ENCODE data around the gene OR2A5. TPM values are rescaled to one million over a fixed set of nuclear protein-coding genes. Genes with fewer than 3 reads are reported as not detected.

Gene OR2A5
- total and polyA plus RNA-seq, 7 experiments from 2014 or later: not detected

DNA sequence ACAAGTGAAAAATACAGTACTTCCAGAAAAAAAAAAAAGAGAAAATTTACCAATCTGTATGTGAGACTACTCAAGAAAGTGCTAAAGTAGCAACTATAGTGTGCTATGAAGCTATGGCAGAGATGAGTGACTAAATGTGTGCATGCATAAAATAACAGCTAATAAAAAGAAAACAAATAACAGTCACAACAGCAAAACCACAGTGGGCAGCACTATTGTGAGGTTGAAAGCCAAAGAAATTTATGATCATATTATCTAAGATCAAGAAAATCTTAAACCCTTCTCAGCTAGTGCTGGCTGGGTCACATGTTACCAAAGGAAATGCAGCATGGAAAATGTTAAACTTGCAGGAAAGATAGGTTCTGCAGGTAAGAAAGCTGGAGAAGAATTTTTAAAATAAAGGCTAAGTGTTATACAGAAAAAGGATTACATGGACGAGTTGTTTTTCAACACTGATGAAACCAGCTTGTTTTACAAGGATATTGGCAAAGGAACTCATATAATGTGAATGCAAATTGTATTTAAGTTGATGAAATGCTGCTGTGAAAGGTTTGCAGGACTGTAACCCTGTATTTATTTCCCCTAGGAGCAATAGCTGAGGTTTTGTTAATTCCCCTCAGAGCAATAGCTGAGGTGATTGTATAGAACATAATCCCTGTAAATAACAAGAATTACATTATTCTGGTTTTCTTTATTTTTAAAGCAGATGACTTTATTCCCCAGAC lies 15.6 kb upstream of the OR2A5 start:
- Histone ChIP-seq H3K27ac (ENCODE audit: low read depth, low read length) (no peak overlapping the region), H3K27me3 (ENCODE audit: control insufficient read depth in 2 of 2, insufficient read depth in 2 of 2, low read length in 2 of 2) (no peaks in the 10 kb centered on the region), H3K4me3 (ENCODE audit: low read length) (no peak overlapping the region), H3K36me3 (ENCODE audit: control insufficient read depth in 2 of 3, insufficient read depth in 3 of 3, low read length in 3 of 3) (no peaks in the 10 kb centered on the region), H3K4me1 (ENCODE audit: control insufficient read depth in 2 of 2, insufficient read depth in 2 of 2, low read length in 2 of 2) (no peaks in the 10 kb centered on the region), H3K9me3 (ENCODE audit: control insufficient read depth in 2 of 3, low read length in 3 of 3) (no peaks in the 10 kb centered on the region)
- no peaks in the 10 kb centered on the region for H3K4me1 Mint-ChIP-seq
- no peaks in the 10 kb centered on the region for H3K9me3 Mint-ChIP-seq
- ChIA-PET CTCF (no interaction called here), POLR2A (no interaction called here)
- H3K36me3 Mint-ChIP-seq: no peaks in the 10 kb centered on the region
- no peak overlapping the region for H3K4me3 Mint-ChIP-seq
- no peak overlapping the region for H3K27ac Mint-ChIP-seq
- ATAC-seq (no peak), DNase-seq (no peak)
- H3K27me3 Mint-ChIP-seq: peaks cover 11 to 34% (median 22%) of the 10 kb centered on the region in 5 donors
- intact Hi-C loops (cut with micrococcal nuclease): no loop called here

DNA sequence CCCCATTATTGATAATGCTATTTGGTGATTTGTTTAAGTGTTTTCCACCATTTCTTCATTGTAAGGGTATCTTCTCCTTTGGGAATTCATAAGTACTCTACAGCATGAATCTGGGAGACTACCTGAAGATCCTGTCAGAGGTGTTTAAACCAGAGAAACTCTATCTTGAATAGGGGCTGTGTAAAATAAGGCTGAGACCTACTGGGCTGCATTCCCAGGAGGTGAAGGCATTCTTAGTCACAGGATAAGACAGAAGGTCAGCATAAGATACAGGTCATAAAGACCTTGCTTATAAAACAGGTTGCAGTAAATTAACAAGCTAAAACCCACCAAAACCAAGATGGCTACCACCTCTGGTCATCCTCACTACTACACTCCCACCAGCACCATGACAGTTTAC lies 13.4 kb upstream of the OR2A5 start:
- no peaks in the 10 kb centered on the region for H3K9me3 ChIP-seq (ENCODE audit: control insufficient read depth in 2 of 3, low read length in 3 of 3)
- H3K36me3 ChIP-seq (ENCODE audit: control insufficient read depth in 2 of 3, insufficient read depth in 3 of 3, low read length in 3 of 3): no peaks in the 10 kb centered on the region
- Mint-ChIP-seq H3K9me3 (no peaks in the 10 kb centered on the region), H3K4me1 (no peaks in the 10 kb centered on the region), H3K27ac (no peak overlapping the region), H3K4me3 (no peak overlapping the region), H3K36me3 (no peaks in the 10 kb centered on the region), H3K27me3 (peaks cover 11 to 34% (median 22%) of the 10 kb centered on the region in 5 donors)
- H3K27ac ChIP-seq (ENCODE audit: low read depth, low read length): no peak overlapping the region
- H3K27me3 ChIP-seq (ENCODE audit: control insufficient read depth in 2 of 2, insufficient read depth in 2 of 2, low read length in 2 of 2): no peaks in the 10 kb centered on the region
- POLR2A ChIA-PET: no interaction called here
- no peak overlapping the region for H3K4me3 ChIP-seq (ENCODE audit: low read length)
- no peaks in the 10 kb centered on the region for H3K4me1 ChIP-seq (ENCODE audit: control insufficient read depth in 2 of 2, insufficient read depth in 2 of 2, low read length in 2 of 2)
- intact Hi-C loops (cut with micrococcal nuclease): loop anchor here in 1 of 2 donors (5.0 kb wide), 1 partner anchor 78 kb away; no protein-coding TSS in a partner anchor
- no peak for DNase-seq
- ATAC-seq: no peak
- CTCF ChIA-PET: no interaction called here

DNA sequence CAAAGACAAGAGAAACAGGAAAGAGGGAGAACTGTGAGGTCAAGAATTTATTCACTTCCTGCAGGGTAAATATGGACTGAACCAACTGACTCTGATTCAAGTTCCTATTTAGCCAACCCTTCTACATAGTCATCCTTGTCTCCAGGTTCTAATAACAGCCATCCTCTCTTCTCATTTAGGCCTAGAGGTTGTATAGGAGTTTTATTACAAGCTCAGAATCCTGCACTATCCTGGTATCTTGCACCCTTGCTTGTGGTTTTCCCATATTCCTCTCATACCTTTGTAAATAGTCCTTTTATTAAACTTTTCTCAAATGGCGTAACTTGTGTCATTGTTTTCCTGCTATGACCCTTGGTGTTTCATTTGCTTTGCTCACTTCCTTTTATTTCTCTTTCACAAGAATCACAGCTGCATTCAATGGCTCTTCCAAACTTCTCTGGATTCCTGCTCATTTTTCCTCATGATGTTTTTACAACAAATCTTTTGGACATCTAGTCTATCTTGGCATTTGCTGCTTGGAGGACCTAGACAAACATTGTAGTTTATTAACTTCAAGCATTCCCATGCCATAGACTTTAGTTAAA lies 12.4 kb upstream of the OR2A5 start:
- Mint-ChIP-seq H3K9me3 (no peaks in the 10 kb centered on the region), H3K36me3 (no peaks in the 10 kb centered on the region), H3K4me1 (no peaks in the 10 kb centered on the region), H3K27ac (no peak overlapping the region), H3K4me3 (no peak overlapping the region), H3K27me3 (peaks cover 9 to 32% (median 20%) of the 10 kb centered on the region in 5 donors)
- no peak for DNase-seq
- no peak for ATAC-seq
- no peaks in the 10 kb centered on the region for H3K4me1 ChIP-seq (ENCODE audit: control insufficient read depth in 2 of 2, insufficient read depth in 2 of 2, low read length in 2 of 2)
- ChIA-PET POLR2A (no interaction called here), CTCF (no interaction called here)
- H3K4me3 ChIP-seq (ENCODE audit: low read length): no peak overlapping the region
- no peaks in the 10 kb centered on the region for H3K27me3 ChIP-seq (ENCODE audit: control insufficient read depth in 2 of 2, insufficient read depth in 2 of 2, low read length in 2 of 2)
- H3K27ac ChIP-seq (ENCODE audit: low read depth, low read length): no peak overlapping the region
- intact Hi-C loops (cut with micrococcal nuclease): loop anchor here in 1 of 2 donors (5.0 kb wide), 1 partner anchor 79 kb away; no protein-coding TSS in a partner anchor
- no peaks in the 10 kb centered on the region for H3K36me3 ChIP-seq (ENCODE audit: control insufficient read depth in 2 of 3, insufficient read depth in 3 of 3, low read length in 3 of 3)
- no peaks in the 10 kb centered on the region for H3K9me3 ChIP-seq (ENCODE audit: control insufficient read depth in 2 of 3, low read length in 3 of 3)

DNA sequence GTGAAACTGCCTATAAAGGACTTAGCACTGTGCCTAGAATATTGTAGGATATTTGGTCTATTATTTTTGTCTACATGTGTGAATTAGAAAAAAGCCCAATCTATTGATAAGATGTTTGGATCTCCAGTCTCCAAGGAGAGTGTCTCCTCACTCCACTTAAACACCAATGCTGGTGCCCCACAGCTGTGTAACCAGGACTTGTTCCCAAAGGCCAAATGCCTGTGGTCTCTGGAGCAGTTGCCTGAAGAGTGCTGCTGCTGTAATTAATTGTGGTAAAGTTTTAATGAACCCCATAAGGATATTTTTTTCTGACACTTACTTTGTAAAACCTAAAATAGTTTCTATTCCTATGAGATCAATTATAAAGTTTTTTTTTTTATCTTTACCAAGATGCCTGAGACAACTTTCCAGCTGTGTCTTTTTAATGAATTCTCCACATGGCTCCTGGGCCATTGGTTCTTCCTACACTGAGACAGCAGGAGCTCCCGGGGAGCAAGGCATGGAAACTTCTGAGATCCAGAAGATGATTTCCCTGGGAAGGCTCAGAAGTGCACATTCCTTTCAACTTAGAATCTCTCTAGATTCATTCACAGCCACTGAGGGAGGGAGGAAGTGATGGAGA lies 11.2 kb upstream of the OR2A5 start:
- Mint-ChIP-seq H3K4me1 (no peaks in the 10 kb centered on the region), H3K4me3 (no peak overlapping the region), H3K27me3 (peaks cover 6 to 23% (median 13%) of the 10 kb centered on the region in 5 donors), H3K27ac (no peak overlapping the region), H3K36me3 (no peaks in the 10 kb centered on the region), H3K9me3 (no peaks in the 10 kb centered on the region)
- ChIA-PET POLR2A (no interaction called here), CTCF (no interaction called here)
- Histone ChIP-seq H3K36me3 (ENCODE audit: control insufficient read depth in 2 of 3, insufficient read depth in 3 of 3, low read length in 3 of 3) (no peaks in the 10 kb centered on the region), H3K4me3 (ENCODE audit: low read length) (no peak overlapping the region), H3K4me1 (ENCODE audit: control insufficient read depth in 2 of 2, insufficient read depth in 2 of 2, low read length in 2 of 2) (no peaks in the 10 kb centered on the region), H3K27ac (ENCODE audit: low read depth, low read length) (no peak overlapping the region), H3K9me3 (ENCODE audit: control insufficient read depth in 2 of 3, low read length in 3 of 3) (no peaks in the 10 kb centered on the region), H3K27me3 (ENCODE audit: control insufficient read depth in 2 of 2, insufficient read depth in 2 of 2, low read length in 2 of 2) (no peaks in the 10 kb centered on the region)
- DNase-seq (no peak), ATAC-seq (no peak)
- intact Hi-C loops (cut with micrococcal nuclease): loop anchor here in 1 of 2 donors (5.0 kb wide), 1 partner anchor 80 kb away; no protein-coding TSS in a partner anchor

DNA sequence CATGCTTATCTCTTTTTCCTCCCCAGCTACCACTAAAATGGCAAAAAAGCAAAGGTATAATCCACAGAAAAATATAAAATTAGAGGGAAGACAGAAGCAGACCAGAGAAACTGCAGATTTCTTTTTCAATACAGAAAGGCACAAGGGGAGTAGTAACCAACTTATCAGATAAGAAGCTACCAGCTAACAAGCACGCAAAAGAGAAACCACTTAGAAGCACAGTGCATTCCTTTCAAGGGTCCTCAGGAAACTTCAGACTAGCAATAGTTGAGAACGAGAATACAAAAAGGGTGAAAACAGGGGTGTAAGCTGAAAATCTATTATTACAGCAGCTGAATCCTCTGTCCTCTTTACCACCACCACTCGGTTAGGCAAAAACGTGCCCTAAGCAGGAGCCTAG lies 9.9 kb upstream of the OR2A5 start:
- ATAC-seq: no peak
- H3K36me3 ChIP-seq (ENCODE audit: control insufficient read depth in 2 of 3, insufficient read depth in 3 of 3, low read length in 3 of 3): no peaks in the 10 kb centered on the region
- ChIA-PET POLR2A (no interaction called here), CTCF (no interaction called here)
- peaks cover 4 to 20% (median 5%) of the 10 kb centered on the region in 5 donors for H3K27me3 Mint-ChIP-seq
- H3K4me3 Mint-ChIP-seq: no peak overlapping the region
- H3K4me1 ChIP-seq (ENCODE audit: control insufficient read depth in 2 of 2, insufficient read depth in 2 of 2, low read length in 2 of 2): no peaks in the 10 kb centered on the region
- H3K36me3 Mint-ChIP-seq: no peaks in the 10 kb centered on the region
- H3K9me3 ChIP-seq (ENCODE audit: control insufficient read depth in 2 of 3, low read length in 3 of 3): no peaks in the 10 kb centered on the region
- no peaks in the 10 kb centered on the region for H3K4me1 Mint-ChIP-seq
- DNase-seq: no peak
- H3K4me3 ChIP-seq (ENCODE audit: low read length): no peak overlapping the region
- no peak overlapping the region for H3K27ac ChIP-seq (ENCODE audit: low read depth, low read length)
- no peaks in the 10 kb centered on the region for H3K9me3 Mint-ChIP-seq
- H3K27me3 ChIP-seq (ENCODE audit: control insufficient read depth in 2 of 2, insufficient read depth in 2 of 2, low read length in 2 of 2): no peaks in the 10 kb centered on the region
- H3K27ac Mint-ChIP-seq: no peak overlapping the region
- intact Hi-C loops (cut with micrococcal nuclease): loop anchor here in 1 of 2 donors (5.0 kb wide), 1 partner anchor 82 kb away; no protein-coding TSS in a partner anchor

DNA sequence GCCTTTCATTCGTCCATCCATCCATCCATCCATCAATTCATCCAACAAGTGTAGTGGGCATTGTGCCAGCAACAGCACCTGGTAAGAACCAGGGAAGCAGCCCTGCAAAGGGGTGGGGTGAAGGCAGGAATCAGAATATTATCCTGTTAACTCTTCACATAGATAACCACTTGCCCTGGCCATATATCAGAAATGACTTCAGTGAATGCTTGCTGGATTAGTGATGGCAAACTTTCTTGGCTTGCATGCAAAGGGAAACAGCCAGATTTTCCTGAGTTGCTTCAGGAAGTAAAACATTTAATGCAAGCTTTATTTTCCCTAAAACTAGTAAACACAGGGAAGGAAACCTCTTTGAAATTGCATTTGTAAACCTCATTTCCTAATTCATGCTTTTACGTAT lies 743 bp downstream of the OR2A5 start:
- Histone ChIP-seq H3K36me3 (ENCODE audit: control insufficient read depth in 2 of 3, insufficient read depth in 3 of 3, low read length in 3 of 3) (no peaks in the 10 kb centered on the region), H3K9me3 (ENCODE audit: control insufficient read depth in 2 of 3, low read length in 3 of 3) (no peaks in the 10 kb centered on the region), H3K27ac (ENCODE audit: low read depth, low read length) (no peak overlapping the region), H3K4me3 (ENCODE audit: low read length) (no peak overlapping the region), H3K4me1 (ENCODE audit: control insufficient read depth in 2 of 2, insufficient read depth in 2 of 2, low read length in 2 of 2) (no peaks in the 10 kb centered on the region), H3K27me3 (ENCODE audit: control insufficient read depth in 2 of 2, insufficient read depth in 2 of 2, low read length in 2 of 2) (no peaks in the 10 kb centered on the region)
- DNase-seq (no peak), ATAC-seq (no peak)
- Mint-ChIP-seq H3K27ac (no peak overlapping the region), H3K9me3 (peaks cover 0 to 3% (median 0%) of the 10 kb centered on the region in 11 donors), H3K27me3 (peaks cover 10 to 32% (median 20%) of the 10 kb centered on the region in 5 donors), H3K4me1 (peaks cover 0 to 1% (median 0%) of the 10 kb centered on the region in 7 donors), H3K4me3 (no peak overlapping the region), H3K36me3 (no peaks in the 10 kb centered on the region)
- intact Hi-C loops (cut with micrococcal nuclease): no loop called here
- ChIA-PET POLR2A (no interaction called here), CTCF (interaction anchor here (0.6 kb wide), 1 partner anchor 581 kb away, joined by 9 read pairs; no protein-coding TSS in a partner anchor)

Data from naive thymus-derived CD4-positive, alpha-beta T cell (primary cell).